GM23338 (cell line): ENCODE measurements around the gene C4orf17. TPM values are rescaled to one million over a fixed set of nuclear protein-coding genes. Genes with fewer than 3 reads are reported as not detected.

Experiments
- ETS1 ChIP-seq: IDR thresholded peaks from 2 replicates; pipeline ENCODE4 v1.6.1; 2016; ENCODE audit warnings: antibody characterized with exemption
- EZH2phosphoT487 ChIP-seq: fragments of 200-600 bp; sonication (generic); IDR thresholded peaks from one replicate; pipeline ENCODE4 v1.8.1; 2018; ENCODE audit warnings: antibody characterized with exemption; ENCODE audit not compliant: unreplicated experiment
- JUNB ChIP-seq: IDR thresholded peaks from one replicate; pipeline ENCODE4 v1.6.1; 2016; ENCODE audit warnings: antibody characterized with exemption; ENCODE audit not compliant: unreplicated experiment
- POLR2AphosphoS5 ChIP-seq: IDR thresholded peaks from 2 replicates; pipeline ENCODE4 v1.6.1; 2016; ENCODE audit warnings: antibody characterized with exemption, low read depth
- REST ChIP-seq: IDR thresholded peaks from one replicate; pipeline ENCODE4 v1.6.1; 2018; ENCODE audit warnings: antibody characterized with exemption; ENCODE audit not compliant: unreplicated experiment
- STAT1 ChIP-seq: IDR thresholded peaks from one replicate; pipeline ENCODE4 v1.6.1; 2016; ENCODE audit warnings: antibody characterized with exemption; ENCODE audit not compliant: unreplicated experiment
- ZNF114 ChIP-seq: fragments of 250-450 bp; sonication (Bioruptor Pico); IDR thresholded peaks from 2 replicates; pipeline ENCODE4 v1.5.0; 2020; ENCODE audit warnings: mild to moderate bottlenecking, moderate library complexity
- ZNF331 ChIP-seq: fragments of 250-450 bp; sonication (Bioruptor Pico); IDR thresholded peaks from 2 replicates; pipeline ENCODE4 v1.5.0; 2020; ENCODE audit warnings: low read depth, mild to moderate bottlenecking, moderate library complexity
- ZNF462 ChIP-seq: fragments of 250-450 bp; sonication (Bioruptor Pico); IDR thresholded peaks from 2 replicates; pipeline ENCODE4 v1.5.0; 2020; ENCODE audit warnings: mild to moderate bottlenecking, moderate library complexity
- polyA plus RNA-seq: library from polyadenylated mRNA; unstranded; fragments of >200 nt; fragmentation: Nextera tagmentation; extraction: Ambion mirVana; gene quantifications from 2 replicates; pipeline ENCODE4 v1.2.1, GENCODE V29; 2016
- total RNA-seq: library from RNA; depleted of rRNA; stranded (reverse); fragments of >200 nt; shearing (Covaris generic); gene quantifications from 2 replicates; pipeline ENCODE4 v1.2.3, GENCODE V29; 2014

C4orf17 gene
- total and polyA plus RNA-seq, 2 experiments from 2014 or later = not detected

GRCh38 chr4:99537674-99538073 is 26.9 kb downstream of the C4orf17 start (continued):
- no peak for TF ChIP-seq ZNF462
- TF ChIP-seq EZH2phosphoT487 = no peak
- TF ChIP-seq ZNF114 (CRISPR knock-in tag) = no peak
- TF ChIP-seq ETS1 = no peak
- no peak for TF ChIP-seq REST
- no peak for TF ChIP-seq POLR2AphosphoS5
- no peak for TF ChIP-seq JUNB
- no peak for TF ChIP-seq ZNF331 (CRISPR knock-in tag)
- no peak for TF ChIP-seq STAT1
